GM18861 (cell line): Measurements from ENCODE around the gene EGR1.
"Not testable (repeated sequence)": the region's sequence is repeated elsewhere in the genome, so short reads cannot be mapped to it uniquely, and the experiment has no call there.

Experiments used
- ATAC-seq: cut with Tn5 transposase; IDR thresholded peaks from one replicate; pipeline ENCODE4 v1.9.1; 2021; ENCODE audit not compliant: unreplicated experiment

Gene EGR1

DNA sequence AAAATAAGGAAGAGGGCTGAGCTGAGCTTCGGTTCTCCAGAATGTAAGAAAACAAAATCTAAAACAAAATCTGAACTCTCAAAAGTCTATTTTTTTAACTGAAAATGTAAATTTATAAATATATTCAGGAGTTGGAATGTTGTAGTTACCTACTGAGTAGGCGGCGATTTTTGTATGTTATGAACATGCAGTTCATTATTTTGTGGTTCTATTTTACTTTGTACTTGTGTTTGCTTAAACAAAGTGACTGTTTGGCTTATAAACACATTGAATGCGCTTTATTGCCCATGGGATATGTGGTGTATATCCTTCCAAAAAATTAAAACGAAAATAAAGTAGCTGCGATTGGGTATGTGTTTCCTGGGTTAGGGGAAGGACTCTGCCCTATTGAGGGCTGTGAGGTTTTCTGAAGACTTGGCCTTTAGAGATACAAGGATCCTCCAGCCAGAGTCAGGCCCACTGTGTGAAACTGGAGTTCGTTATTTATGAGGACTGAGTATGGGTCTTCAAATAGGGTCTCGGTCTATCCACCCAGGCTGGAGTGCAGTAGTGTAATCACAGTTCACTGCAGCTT lies 3.8 kb downstream of the EGR1 start:
- no peak for ATAC-seq

DNA sequence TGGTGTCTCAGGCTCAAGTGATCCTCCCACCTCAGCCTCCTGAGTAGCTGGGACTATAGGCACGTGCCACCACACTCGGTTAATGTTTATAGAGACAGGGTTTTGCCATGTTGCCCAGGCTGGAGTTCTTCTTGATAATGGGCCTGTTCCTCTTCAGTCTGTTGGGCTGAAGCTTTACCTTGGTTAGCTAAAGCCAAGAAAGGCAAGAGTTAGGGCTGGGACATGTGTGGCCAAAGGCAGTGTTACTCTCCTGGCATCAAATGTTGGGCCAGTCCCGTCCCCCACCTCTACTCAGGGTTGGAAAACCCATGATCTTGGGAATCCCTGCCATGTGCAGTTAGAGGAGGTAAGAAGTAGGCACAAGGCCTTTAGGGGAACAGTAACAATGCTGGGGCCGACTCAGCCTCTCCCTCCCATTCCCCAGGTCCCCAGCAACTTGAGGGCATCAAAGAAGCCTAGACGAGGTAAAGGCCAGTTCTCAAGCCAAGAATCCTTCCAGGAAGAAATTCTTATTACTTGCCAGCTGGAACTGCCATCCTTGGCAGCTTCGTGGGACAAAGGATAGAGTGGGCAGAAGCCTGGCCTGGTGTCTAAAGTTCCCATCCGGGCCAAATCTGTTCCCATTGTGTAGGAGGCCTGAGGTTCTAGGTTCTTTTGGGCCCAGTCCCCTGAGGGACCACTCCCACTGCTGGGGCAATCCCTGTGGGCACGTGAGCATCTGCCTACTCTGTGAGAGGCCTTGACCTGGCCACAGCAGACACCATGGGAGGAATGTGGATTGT lies 4.5 kb downstream of the EGR1 start:
- ATAC-seq, result no peak

DNA sequence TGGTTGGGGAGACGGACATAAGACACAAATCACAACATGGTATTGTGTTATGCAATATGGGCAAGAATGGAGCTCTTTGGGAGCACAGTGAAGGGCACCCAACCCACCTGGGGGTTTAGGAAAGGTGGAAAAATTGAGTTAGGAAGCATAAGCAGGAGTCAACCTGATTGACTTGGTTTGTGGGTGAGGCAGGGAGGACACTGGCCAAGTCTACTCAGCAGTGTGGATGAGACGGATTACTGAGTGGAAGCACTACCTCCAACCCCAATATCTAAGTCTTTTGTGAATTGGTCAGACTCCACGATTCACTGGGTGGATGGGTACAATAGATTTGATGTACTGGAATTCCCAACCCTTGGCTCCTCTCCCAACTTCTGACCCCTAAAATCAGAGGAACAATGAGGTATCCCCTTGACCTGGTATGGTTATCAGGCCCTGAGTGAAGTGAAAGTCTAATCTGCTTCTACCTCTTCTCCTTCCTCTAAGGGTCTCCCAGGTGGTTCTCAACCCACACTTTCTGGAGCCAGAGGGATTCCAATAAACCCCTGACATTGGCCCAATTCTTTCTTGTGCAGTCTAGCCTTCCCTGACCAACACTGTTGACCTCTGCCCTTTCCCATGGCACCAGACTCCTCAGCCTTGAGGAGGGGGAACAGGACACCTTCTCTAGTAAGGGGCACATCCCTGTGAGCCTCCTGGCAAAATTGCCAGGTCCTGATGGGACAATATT lies 5.2 kb downstream of the EGR1 start:
- no peak for ATAC-seq

DNA sequence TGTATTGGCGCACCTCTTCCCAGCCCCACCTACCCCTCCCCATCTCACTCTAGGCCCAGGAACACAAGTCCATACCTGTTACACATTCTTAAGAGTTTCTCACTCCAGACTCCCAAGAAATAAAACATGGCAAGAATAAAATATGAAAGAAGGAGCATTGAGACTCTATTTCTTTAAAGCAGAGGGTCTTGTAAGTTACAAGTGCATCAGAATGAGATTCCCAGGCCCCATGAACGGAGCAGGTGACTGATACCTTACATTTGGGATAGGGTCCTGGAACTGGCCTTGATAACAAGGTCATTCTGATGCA lies 5.7 kb downstream of the EGR1 start:
- no peak for ATAC-seq

DNA sequence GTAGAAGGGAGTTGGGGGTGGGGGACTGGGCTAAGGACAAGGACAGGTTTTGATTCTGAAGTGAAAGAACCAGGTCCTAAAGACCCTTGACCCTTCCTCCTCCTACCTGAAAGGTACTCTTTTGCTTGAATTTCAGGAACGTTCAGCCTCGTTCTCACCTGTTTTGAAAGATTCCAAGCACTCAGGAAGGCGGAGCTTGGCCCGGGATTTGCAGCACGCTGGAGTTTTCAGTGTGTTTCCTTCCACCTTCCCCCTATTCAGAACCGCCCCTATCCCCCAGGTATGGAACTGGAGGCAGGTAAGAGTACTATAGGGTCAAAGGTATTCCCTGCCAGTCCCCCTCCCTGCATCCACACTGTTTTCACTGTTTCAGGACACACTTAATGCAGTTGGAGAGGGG lies 7.1 kb downstream of the EGR1 start:
- no peak for ATAC-seq

DNA sequence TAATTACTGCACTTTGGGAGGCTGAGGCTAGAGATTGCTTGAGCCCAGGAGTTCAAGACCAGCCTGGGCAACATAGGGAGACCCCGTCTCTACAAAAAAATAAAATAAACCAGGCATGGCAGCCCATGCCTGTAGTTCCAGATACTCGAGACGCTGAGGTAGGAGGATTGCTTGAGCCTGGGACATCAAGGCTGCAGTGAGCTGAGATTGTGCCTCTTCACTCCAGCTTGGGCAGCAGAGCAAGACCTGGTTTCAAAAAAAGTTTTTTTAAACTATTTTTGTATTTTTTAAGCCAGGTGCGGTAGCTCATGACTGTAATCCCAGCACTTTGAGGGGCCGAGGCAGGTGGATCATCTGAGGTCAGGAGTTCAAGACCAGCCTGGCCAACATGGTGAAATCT lies 7.9 kb downstream of the EGR1 start:
- ATAC-seq, result not testable (repeated sequence)

DNA sequence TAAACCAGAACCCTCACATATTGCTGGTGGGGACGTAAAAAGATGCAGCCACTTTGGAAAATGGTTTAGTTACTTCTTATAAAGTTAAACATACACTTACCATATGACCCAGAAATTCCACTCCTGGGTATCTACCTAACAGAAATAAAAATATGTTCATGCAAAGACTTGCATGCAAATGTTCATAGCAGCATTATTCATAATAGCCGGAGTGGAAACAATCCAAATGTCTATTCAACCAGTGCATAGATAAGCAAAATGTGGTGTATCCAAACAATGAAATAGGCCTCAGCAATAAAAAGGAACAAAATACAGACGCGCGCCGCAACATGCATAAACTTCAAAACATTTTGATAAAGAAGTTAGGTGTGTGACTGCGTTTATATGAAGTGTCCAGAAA lies 11.6 kb downstream of the EGR1 start:
- ATAC-seq, result no peak

DNA sequence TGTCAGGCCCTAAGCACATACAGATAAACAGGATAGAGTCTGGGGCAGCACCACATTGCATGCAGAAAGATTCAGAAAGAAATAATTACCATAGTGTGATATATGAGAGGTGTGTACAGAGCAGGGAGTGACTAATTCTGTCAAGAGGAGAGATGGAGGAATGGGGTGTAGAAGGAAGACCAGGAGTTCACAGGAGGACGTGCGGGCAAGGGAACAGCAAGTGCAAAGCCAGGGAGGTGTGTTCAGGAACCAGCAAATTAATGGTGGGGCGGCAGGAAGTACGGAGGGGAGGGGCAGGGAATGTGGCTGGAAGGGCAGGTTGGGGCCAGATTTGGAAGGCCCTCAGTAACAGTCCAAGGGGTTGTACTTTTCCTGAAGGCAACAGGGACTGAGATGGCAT lies 17.4 kb downstream of the EGR1 start:
- no peak for ATAC-seq

DNA sequence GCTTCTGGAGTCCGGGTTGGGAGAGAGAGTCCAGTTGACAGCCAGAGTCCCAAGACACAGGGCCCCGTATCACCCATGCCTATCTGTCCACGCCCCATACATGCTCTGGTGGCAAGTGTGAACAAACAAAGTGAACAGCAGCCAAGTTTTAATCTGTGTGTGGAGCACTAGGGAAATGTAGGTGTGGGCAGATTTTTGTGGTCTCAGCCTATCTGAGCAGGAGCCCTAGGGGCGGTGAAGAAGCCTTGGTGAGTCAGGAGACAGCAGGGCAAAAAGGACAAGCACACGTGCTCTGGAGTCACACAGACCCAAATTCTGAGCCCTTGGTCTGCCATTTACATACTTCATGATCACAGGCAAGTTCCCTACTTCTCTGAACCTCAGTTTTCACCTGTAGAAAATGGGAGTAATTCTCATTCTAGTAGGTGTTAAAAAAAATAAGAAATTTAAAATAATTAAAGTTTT lies 23.2 kb downstream of the EGR1 start:
- no peak for ATAC-seq

DNA sequence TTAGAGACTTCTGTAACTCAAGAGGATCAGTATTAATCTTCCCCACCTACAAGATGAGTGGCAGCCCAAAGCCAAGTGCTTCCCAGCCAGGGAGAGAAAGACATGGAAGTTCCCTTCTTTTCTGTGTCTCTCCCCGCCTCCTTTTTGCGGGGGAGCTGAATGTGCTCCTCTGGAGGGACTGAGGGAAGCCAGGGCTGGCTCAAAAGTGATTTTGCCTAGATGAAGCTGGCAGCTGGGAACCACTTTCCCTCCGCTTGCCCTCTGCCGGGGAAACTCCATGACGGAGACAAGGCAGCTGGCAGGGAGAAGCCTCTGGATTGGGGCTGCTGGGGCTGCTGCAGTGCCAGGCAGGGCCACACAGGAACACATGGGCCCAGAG lies 24.4 kb downstream of the EGR1 start:
- no peak for ATAC-seq

DNA sequence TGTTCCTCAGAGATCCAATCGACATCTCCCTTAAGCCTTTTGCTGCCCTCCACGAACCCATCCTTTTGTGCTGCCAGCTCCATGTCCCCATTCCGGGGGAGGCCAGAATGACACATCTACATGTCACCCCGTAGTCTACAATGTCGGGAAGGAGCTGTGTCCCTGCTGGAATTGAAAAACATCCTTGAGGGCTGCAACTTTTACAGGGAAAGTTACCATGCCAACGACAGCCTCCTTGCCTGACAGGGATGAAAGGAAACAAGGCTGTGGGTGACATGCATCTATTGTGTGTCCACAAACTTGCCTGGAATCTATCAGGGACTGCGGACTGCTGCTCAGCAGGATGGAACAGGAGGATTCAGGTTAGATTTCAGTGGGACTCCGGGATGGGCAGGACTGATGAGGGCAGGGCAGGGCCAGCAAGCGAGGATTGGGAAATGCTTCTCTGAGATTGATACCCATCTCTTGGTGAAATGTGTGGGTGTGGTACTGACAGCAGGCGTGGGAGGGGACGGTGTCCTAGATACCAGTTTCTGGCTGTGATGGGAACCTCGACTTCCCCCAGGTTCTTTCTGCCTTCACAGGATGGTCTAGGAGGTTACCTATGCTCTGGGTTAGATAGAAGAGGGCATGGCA lies 25.5 kb downstream of the EGR1 start:
- ATAC-seq, result no peak

DNA sequence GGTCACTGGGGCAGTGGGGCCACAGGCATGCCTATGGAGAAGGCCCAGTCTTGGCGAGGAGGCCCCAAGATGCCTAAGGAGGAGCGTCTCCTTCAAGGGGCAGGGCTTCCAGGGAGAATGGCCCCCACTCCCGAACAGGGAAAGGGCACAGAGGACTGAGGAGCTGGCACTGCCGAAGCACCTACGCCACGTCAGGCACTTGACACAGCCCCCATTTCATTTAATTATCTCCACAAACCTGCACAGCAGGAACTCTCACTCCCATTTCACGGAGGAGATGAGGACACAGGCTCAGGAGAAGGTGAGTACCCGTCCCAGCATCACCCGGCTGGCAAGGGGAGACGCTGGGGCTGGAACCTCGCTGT lies 26.0 kb downstream of the EGR1 start:
- ATAC-seq, result no peak

DNA sequence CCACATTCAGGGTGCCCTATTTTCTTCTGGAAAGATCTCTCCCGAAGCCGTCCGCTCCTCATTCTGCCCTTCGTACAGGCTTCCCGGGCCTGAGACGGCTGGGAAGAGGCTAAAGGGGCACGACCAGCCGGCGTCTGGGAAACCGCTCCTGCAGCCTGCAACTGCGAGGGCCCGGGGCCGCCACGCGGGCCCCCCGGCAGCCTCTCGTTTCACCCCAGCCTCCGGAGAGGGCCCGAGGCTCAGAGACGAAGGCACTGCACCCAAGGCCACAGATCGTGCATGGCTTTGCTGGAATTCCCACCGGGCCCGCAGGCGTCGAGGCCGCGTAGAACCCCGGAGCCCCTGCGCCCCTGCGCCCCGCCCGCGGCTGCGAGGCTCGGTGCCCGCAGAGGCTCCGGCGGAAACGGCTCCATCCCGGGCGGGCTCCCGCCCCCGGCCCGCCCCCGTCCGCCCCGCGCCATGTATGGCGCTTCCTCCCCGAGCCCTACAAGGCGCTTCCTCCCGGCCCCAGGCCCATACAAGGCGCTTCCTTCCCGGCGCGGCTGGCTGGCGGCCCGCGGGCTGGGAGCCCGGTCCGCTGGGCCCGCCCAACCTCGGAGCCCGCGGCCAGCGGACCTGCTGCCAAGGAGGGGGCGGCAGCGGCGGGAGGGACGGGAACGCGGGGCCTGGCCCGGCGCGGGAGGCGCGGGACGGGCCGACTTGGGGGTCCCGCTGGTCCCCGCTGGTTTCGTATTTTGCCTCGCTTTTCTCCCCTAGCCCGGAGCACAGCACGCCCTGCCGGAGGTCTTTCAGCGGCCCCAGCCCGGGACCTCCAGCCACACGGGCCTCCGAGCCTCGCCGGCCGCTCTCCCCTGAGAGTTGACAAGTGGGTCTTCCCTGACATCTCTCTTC lies 26.6 kb downstream of the EGR1 start:
- ATAC-seq, result peak; percentile 96

DNA sequence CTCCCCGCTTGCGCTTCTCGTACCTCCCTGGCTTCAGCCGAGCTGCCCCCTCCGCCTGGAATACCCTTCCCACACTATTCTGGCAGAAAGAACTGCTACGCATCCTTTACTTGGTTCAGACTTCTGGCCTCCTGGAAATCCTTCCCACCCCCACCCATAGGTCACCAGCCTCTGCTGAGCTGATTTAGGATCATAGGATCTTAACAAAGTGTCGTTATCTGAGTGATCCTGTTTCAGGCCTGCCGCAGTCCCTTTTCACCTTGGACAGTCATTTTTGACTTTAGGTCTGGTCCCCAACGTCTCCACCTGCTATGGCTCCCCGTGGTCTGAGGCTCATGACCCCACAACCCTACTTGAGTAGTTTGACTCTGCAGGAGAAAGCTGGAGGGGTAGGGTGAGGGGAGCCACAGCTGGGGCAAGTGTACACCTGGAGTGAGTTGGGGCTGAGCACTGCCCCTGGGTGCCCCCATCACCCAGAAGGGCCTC lies 27.3 kb downstream of the EGR1 start:
- ATAC-seq, result no peak

DNA sequence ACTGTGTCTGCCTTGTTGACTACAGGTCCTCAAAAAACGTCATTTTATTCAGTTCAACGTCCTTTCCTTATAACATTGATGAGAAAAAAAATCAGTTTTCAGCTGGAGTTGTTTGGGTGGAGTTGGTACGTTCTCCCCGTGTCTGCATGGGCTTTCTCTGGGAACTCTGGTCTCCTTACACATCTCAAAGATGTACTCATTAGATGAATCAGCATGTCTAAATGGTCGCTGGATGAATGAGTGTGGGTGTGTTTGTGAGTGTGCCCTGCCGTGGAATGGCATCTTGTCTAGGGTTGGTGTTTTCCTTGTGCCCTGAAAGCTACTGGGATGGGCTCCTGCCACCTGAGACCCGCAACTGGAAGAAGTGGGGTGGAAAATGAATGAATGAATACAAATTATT lies 30.1 kb downstream of the EGR1 start:
- ATAC-seq, result no peak

DNA sequence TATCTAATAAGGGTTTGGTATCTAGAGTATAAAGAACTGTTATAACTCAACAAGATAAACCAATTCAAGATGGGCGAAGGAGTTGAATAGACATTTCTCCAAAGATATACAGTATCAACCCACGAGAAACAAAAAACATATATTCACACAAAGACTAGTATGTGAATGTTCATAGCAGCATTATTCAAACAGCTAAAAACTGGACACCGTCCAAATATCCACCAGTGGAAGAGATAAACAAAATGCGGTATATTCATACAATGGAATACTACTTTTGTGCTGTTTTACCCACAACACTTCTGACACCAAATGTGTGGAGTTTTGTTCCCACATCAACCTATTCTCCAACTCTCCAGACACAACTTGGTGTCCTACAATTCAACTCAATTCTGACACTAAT lies 33.1 kb downstream of the EGR1 start:
- no peak for ATAC-seq

DNA sequence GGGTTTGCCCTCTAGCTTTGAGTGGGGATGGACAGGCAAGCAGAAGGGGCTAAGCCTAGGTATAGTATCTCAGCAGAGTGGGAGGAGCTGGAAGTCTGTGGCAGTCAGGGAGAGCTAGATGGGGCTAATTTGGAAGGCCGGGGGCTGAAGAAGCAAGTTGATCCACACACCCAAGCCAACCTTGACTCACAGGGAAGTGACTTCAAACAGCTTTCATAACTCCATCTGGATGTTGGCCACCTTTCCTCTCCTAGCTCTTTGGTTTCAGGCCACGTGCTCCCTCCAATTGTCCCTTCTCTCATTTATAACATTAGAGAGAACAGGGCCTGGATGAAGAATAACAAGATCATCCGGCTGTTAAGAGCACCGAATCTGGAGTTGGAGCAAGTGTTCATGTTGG lies 36.8 kb downstream of the EGR1 start:
- ATAC-seq, result no peak

DNA sequence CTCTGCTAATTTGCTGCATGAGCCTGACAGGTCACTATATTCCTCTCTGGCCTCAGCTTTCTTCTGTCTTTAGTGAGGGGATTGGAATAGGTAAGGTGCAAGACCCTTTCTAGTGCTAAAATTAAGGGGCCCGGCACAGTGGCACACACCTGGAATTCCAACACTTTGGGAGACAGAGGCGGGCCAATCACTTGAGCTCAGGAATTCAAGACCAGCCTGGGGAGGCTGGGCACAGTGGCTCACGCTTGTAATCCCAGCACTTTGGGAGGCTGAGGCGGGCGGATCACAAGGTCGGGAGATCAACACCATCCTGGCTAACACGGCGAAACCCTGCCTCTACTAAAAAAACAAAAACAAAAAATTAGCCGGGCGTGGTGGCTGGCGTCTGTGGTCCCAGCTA lies 37.2 kb downstream of the EGR1 start:
- no peak for ATAC-seq

DNA sequence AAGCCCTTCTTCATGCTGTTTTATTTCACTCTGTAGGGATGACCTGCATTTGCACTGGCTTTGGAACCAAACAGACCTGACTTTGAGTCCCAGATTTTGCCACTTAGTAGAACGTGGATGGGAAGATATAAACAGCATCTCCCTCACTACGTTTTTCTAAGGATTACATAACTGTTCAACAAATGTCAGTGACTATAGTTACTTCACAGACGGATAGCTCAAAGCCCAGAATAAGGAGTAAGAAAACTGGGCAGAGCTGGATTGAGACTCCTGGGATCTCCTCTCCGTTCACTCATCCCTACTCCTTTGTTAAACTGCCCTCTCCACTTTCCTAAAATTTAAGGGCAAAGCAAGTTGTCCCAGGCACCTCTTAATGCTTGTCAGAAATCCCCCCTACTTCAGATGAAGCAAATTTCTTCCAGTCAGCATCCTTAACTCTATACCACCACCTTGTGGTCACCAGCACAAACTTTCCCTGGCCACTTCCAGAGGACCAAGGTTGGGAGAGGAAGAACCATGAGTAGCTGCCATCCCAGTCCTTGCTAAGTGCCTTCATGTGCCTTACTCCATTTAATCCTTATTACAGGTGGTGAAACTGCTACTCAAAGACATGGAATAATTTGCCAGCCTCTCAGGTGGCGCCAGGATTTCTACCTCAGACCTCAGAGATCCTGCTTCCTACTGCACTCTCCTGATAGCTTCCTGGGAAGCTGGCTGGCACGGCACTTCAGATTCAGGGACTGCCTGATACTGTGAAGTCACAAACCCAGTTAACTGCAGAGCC lies 38.4 kb downstream of the EGR1 start:
- ATAC-seq, result peak; percentile 49

DNA sequence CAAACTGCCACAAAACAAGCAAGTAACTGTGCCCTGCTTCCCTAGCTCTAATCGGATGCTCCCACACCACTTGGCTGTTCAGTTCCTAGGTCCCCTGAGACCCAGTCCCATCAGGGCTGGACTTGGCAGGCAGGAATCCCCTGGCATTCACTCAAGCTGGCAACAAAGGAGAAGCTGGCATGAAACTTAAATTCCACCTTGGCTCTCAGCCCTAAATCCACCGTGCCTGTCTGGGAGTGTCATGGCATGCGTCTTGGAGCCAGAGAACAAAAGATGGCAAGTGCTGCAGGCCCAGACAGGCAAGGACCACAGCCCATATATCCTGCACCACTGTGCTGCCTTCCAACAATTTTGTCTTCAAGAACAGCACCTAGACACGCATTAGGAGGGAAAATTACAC lies 39.5 kb downstream of the EGR1 start:
- no peak for ATAC-seq
